WTC11 (cell line): ENCODE data around the gene TOM1L2. TPM values are rescaled to one million over a fixed set of nuclear protein-coding genes. Genes with fewer than 3 reads are reported as not detected.

Experiments
- ATAC-seq: fragments of 200-7000 bp; cut with Tn5 transposase; 2 replicates; pipeline ENCODE4 v1.10.0; 2021; ENCODE audit warnings: mild to moderate bottlenecking, moderate library complexity
- CTCF ChIA-PET: fragments of 300-600 bp; sonication (Branson Sonifier 250); formaldehyde crosslinking; loops from one replicate; lab custom pipeline; 2021; ENCODE audit warnings: antibody characterized with exemption; lab: Charles Lee
- POLR2A ChIA-PET: fragments of 350-600 bp; sonication (Branson Sonifier 250); formaldehyde crosslinking; loops from one replicate; lab custom pipeline; 2021; ENCODE audit warnings: antibody characterized with exemption; lab: Charles Lee
- DNase-seq: peaks from one replicate; pipeline ENCODE4 v3.0.0; 2021; ENCODE audit warnings: low spot score
- H3K27ac Mint-ChIP-seq: 2 replicates; pipeline ENCODE4 v1.8.0; 2021; ENCODE audit warnings: mixed read lengths
- H3K27me3 Mint-ChIP-seq: 2 replicates; pipeline ENCODE4 v1.8.0; 2021; ENCODE audit warnings: low read depth, mild to moderate bottlenecking, moderate library complexity, mixed read lengths
- H3K36me3 Mint-ChIP-seq: 2 replicates; pipeline ENCODE4 v1.8.0; 2021; ENCODE audit warnings: mixed read lengths
- H3K4me1 Mint-ChIP-seq: 2 replicates; pipeline ENCODE4 v1.8.0; 2022; ENCODE audit warnings: mixed read lengths
- H3K4me3 Mint-ChIP-seq: 2 replicates; pipeline ENCODE4 v1.8.0; 2021; ENCODE audit warnings: mild to moderate bottlenecking, moderate library complexity, mixed read lengths
- H3K9me3 Mint-ChIP-seq: 2 replicates; pipeline ENCODE4 v1.8.0; 2021; ENCODE audit warnings: mixed read lengths
- ERG ChIP-seq: fragments of 250-450 bp; sonication (Bioruptor Pico); IDR thresholded peaks from 2 replicates; pipeline ENCODE4 v1.8.0; 2021; ENCODE audit warnings: mild to moderate bottlenecking
- ESRRA ChIP-seq: sonication (generic); formaldehyde crosslinking; IDR thresholded peaks from 2 replicates; pipeline ENCODE4 v1.8.1; 2022; ENCODE audit warnings: mild to moderate bottlenecking, missing genetic modification reagents, borderline replicate concordance
- FOXJ3 ChIP-seq: sonication (generic); formaldehyde crosslinking; IDR thresholded peaks from 2 replicates; pipeline ENCODE4 v1.9.0; 2021; ENCODE audit warnings: missing genetic modification reagents, mild to moderate bottlenecking, borderline replicate concordance
- FOXK1 ChIP-seq: sonication (generic); formaldehyde crosslinking; IDR thresholded peaks from 2 replicates; pipeline ENCODE4 v1.8.0; 2022; ENCODE audit warnings: mild to moderate bottlenecking, moderate library complexity, missing genetic modification reagents
- FOXP1 ChIP-seq: sonication (generic); formaldehyde crosslinking; IDR thresholded peaks from 2 replicates; pipeline ENCODE4 v1.8.0; 2022; ENCODE audit warnings: missing genetic modification reagents, mild to moderate bottlenecking, moderate library complexity, borderline replicate concordance
- GTF2I ChIP-seq: fragments of 250-450 bp; sonication (Bioruptor Pico); conservative IDR thresholded peaks from 2 replicates; pipeline ENCODE4 v1.4.0; 2021; ENCODE audit warnings: mild to moderate bottlenecking
- MAX ChIP-seq: sonication (generic); formaldehyde crosslinking; IDR thresholded peaks from 2 replicates; pipeline ENCODE4 v1.8.0; 2022; ENCODE audit warnings: mild to moderate bottlenecking, missing genetic modification reagents
- MXD4 ChIP-seq: fragments of 250-450 bp; sonication (Bioruptor Pico); IDR thresholded peaks from 2 replicates; pipeline ENCODE4 v1.8.0; 2021; ENCODE audit warnings: mild to moderate bottlenecking, moderate library complexity, borderline replicate concordance
- NR2C2 ChIP-seq: sonication (generic); formaldehyde crosslinking; IDR thresholded peaks from 2 replicates; pipeline ENCODE4 v1.8.0; 2022; ENCODE audit warnings: mild to moderate bottlenecking, missing genetic modification reagents
- OVOL2 ChIP-seq: fragments of 250-450 bp; sonication (Bioruptor Pico); IDR thresholded peaks from 2 replicates; pipeline ENCODE4 v1.9.0; 2021; ENCODE audit warnings: mild to moderate bottlenecking, borderline replicate concordance
- PRRX2 ChIP-seq: fragments of 250-450 bp; sonication (Bioruptor Pico); IDR thresholded peaks from 2 replicates; pipeline ENCODE4 v1.8.0; 2021; ENCODE audit warnings: mild to moderate bottlenecking
- RELA ChIP-seq: sonication (generic); formaldehyde crosslinking; IDR thresholded peaks from 2 replicates; pipeline ENCODE4 v1.8.1; 2022; ENCODE audit warnings: missing genetic modification reagents, mild to moderate bottlenecking, borderline replicate concordance
- SMAD4 ChIP-seq: sonication (generic); formaldehyde crosslinking; IDR thresholded peaks from 2 replicates; pipeline ENCODE4 v1.8.0; 2022; ENCODE audit warnings: mild to moderate bottlenecking, missing genetic modification reagents
- SOX15 ChIP-seq: fragments of 250-450 bp; sonication (Bioruptor Pico); IDR thresholded peaks from 2 replicates; pipeline ENCODE4 v1.9.0; 2021; ENCODE audit warnings: mild to moderate bottlenecking
- TEAD1 ChIP-seq: sonication (generic); formaldehyde crosslinking; IDR thresholded peaks from 2 replicates; pipeline ENCODE4 v1.8.0; 2022; ENCODE audit warnings: mild to moderate bottlenecking, missing genetic modification reagents
- ZBTB43 ChIP-seq: sonication (generic); formaldehyde crosslinking; IDR thresholded peaks from 2 replicates; pipeline ENCODE4 v1.8.1; 2023; ENCODE audit warnings: mild to moderate bottlenecking, missing genetic modification reagents
- ZNF532 ChIP-seq: fragments of 250-450 bp; sonication (Bioruptor Pico); IDR thresholded peaks from 2 replicates; pipeline ENCODE4 v1.9.0; 2021; ENCODE audit warnings: mild to moderate bottlenecking, borderline replicate concordance
- total RNA-seq: library from RNA; stranded (reverse); gene quantifications from 3 replicates; pipeline ENCODE4 v1.2.3, GENCODE V29; 2021

The TOM1L2 gene
- total RNA-seq, 1 experiment from 2014 or later: 6.4 TPM

- TF ChIP-seq ZNF532 (CRISPR knock-in tag): no peak
- TF ChIP-seq ZBTB43 (CRISPR knock-in tag): no peak
- TF ChIP-seq FOXP1 (CRISPR knock-in tag): no peak
- no peak for TF ChIP-seq SMAD4 (CRISPR knock-in tag)
Observed at GRCh38 chr17:17846645-17847044, 125.6 kb downstream of the TOM1L2 start (continued).

- Mint-ChIP-seq H3K36me3 (no peaks in the 10 kb centered on the region), H3K9me3 (no peaks in the 10 kb centered on the region), H3K27me3 (peaks cover 3% of the 10 kb centered on the region; the same call in 1 of the 2 replicates), H3K4me3 (no peak overlapping the region), H3K27ac (peak overlapping the region; percentile 41; the same call in 1 of the 2 replicates), H3K4me1 (peaks cover 51% of the 10 kb centered on the region)
- ChIA-PET POLR2A (interaction anchor here (2.6 kb wide), 1 partner anchor 9 kb away, joined by 15 read pairs; the partner anchor contains the start of gene SREBF1), CTCF (interaction anchor here (0.5 to 2.1 kb wide), 7 partner anchors 14 to 272 kb away, joined by 3 to 11 read pairs (median 4); no protein-coding TSS in a partner anchor)
- no peak for TF ChIP-seq MXD4
- no peak for TF ChIP-seq ERG (CRISPR knock-in tag)
- TF ChIP-seq MAX: no peak
- TF ChIP-seq TEAD1 (CRISPR knock-in tag): no peak
- TF ChIP-seq SMAD4 (CRISPR knock-in tag): no peak
- TF ChIP-seq FOXJ3: no peak
- TF ChIP-seq FOXK1 (CRISPR knock-in tag): no peak
- no peak for TF ChIP-seq ZNF532 (CRISPR knock-in tag)
- no peak for TF ChIP-seq PRRX2
- no peak for TF ChIP-seq ESRRA
- TF ChIP-seq RELA (CRISPR knock-in tag): no peak
- no peak for TF ChIP-seq SOX15 (CRISPR knock-in tag)
- TF ChIP-seq ZBTB43 (CRISPR knock-in tag): no peak
- TF ChIP-seq NR2C2 (CRISPR knock-in tag): no peak
- no peak for TF ChIP-seq GTF2I (CRISPR knock-in tag)
- no peak for TF ChIP-seq OVOL2 (CRISPR knock-in tag)
- ATAC-seq: no peak
- no peak for DNase-seq
Observed at GRCh38 chr17:17846003-17846402, 126.2 kb downstream of the TOM1L2 start.
